ENCODE data around the gene FAM76A. TPM values are rescaled to one million over a fixed set of nuclear protein-coding genes. Genes with fewer than 3 reads are reported as not detected.
"Not testable (repeated sequence)": the region's sequence is repeated elsewhere in the genome, so short reads cannot be mapped to it uniquely, and the experiment has no call there.

Gene FAM76A
- 10 to 100 TPM in 1 of 2 experiments, 1 to 10 TPM in 1; 9.3 to 10.6 TPM for total RNA-seq

GRCh38 chr1:27725374-27726172, at the start of gene FAM76A:
Gene FAM76A (plus strand): TSS chr1:27725961. CDS start chr1:27726081, 120 bp downstream.
- ChIA-PET POLR2A (interaction anchor here (0.5 to 2.2 kb wide), 5 partner anchors 47 to 149 kb away, joined by 3 to 35 read pairs (median 4); partner anchors contain the start of genes IFI6, PPP1R8 and STX12), CTCF (interaction anchor here (0.6 to 1.3 kb wide), 4 partner anchors 47 to 524 kb away, joined by 3 to 8 read pairs (median 4); partner anchors contain the start of genes IFI6 and STX12)

GRCh38 chr1:27676410-27676809, 49.4 kb upstream of the FAM76A start:
- CTCF ChIA-PET, result no interaction called here
- POLR2A ChIA-PET, result no interaction called here

GRCh38 chr1:27678747-27679146, 47.0 kb upstream of the FAM76A start:
- ChIA-PET POLR2A (no interaction called here), CTCF (interaction anchor here (1.0 kb wide), 1 partner anchor 9 kb away, joined by 3 read pairs; no protein-coding TSS in a partner anchor)

- CTCF ChIA-PET, result interaction anchor here (0.7 to 1.4 kb wide), 3 partner anchors 11 to 454 kb away, joined by 3 to 5 read pairs (median 3); no protein-coding TSS in a partner anchor
- POLR2A ChIA-PET, result interaction anchor here (0.7 kb wide), 1 partner anchor 157 kb away, joined by 4 read pairs; no protein-coding TSS in a partner anchor
Measured at GRCh38 chr1:27680225-27680791, 45.5 kb upstream of the FAM76A start.

- CTCF ChIA-PET, POLR2A ChIA-PET: not testable (repeated sequence)
Measured at GRCh38 chr1:27681580-27681979, 44.2 kb upstream of the FAM76A start.

- CTCF ChIA-PET, result no interaction called here
- POLR2A ChIA-PET, result no interaction called here
Measured at GRCh38 chr1:27682351-27682944, 43.3 kb upstream of the FAM76A start.

- POLR2A ChIA-PET, result no interaction called here
- CTCF ChIA-PET, result no interaction called here
Measured at GRCh38 chr1:27684176-27684575, 41.6 kb upstream of the FAM76A start.

DNA sequence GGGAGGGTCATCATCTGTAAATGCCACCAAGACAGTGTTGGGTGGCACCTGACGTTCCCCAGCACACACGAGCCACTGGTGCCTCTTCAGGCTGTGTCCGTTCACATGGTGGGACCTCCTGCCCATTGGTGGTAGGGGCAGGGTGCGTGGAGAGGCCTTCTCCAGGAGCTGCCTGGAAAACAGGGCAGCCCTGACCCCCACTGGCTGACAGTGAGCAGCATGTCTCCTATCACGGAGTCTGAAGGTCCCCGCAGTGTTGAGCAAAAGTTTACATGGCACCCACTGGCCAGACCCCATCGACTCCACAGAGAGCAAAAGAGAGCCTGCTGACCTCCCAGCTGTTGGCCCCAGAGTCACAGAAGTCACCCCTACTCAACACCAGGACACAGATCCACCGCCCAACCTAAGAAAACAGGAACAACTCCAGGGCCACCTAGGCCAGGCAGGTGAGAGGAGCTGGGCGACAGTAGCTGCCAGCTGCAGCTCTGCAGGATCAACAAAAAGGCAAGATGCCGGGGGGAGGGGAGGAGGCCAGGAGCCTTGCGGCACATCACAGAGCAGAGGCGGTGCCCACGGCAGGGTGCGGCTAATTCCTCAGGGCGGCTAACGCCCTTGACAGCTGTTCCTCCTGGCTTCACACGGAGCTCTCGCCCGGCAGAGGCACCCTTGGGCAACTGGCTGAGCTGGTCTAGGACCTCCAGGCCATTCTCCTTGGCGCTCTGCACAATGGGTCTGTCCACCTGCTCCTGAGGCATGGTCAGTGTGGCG, 39.4 kb upstream of the FAM76A start:
- CTCF ChIA-PET, result no interaction called here

DNA sequence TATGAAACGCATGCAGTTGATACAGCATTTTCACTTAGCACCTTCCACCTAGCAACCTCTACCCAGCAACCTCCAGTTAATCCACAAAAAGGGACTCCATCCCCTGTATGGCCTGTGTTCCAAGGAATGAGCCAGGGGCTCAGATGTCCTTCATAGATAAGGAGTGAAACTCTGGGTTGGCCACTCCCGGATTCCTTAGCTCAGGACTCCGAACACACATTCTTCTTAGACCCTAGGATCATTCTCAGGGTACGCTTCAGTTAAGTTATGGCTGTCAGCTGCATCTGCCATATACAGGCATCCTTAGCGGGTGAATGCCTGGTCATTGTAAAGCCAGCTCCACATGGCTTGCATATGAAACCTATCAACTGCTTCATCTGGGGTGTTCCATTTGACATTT, 37.9 kb upstream of the FAM76A start:
- CTCF ChIA-PET, result interaction anchor here (0.6 kb wide), 1 partner anchor 134 kb away, joined by 3 read pairs; no protein-coding TSS in a partner anchor
- POLR2A ChIA-PET, result no interaction called here

More for the DNA sequence above, 39.4 kb upstream of the FAM76A start:
- POLR2A ChIA-PET, result no interaction called here

DNA sequence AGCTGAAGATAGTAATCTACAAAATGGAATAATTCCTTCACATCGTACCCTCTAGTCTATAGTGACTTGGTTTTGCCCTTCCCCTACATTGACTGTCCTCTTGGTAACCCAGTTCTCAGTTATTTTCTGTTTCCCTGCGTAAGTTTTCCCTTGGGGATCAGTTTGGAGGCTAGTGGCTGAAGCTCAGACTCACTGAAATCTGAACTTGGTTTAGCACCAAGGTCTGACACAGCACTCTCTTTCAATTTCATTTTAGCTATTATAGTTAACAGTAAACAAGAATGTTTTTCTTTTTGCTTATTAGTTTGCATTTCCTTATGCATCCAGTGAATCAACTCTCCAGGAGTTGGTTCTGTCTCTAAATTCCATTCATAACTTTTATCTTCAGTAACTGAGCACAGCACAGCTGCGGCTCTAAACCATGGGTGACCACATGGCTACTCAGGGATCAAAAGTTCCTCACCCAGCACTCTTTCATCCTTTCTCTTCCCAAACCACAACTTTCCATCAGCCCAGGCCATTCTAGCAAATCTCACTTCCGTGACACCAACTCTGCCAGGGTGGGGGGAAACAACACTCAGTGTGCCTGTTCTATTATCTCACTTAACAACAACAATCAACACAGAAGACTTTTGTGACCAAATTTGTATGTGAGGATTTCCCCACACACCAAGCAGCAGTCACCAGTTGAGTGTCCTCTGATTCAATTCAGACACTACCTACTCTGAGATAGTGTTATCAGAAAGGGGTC, 36.2 kb upstream of the FAM76A start:
- CTCF ChIA-PET, result no interaction called here

DNA sequence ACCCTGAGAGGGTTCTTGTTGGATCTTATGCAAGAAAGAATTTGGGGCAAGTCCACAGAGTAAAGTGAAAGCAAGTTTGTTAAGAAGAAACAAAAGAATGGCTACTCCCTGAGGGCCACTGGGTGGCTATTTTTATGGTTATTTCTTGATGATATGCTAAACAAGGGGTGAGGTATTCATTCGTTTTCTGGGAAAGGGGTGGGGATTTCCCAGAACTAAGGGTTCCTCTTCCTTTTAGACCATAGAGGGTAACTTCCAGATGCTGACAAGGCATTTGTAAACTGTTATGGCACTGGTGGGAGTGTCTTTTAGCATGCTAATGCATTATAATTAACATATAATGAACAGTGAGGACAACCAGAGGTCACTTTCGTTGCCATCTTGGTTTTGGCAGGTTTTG, 35.6 kb upstream of the FAM76A start:
- ChIA-PET CTCF (no interaction called here), POLR2A (no interaction called here)

More for the DNA sequence above, 36.2 kb upstream of the FAM76A start:
- POLR2A ChIA-PET, result no interaction called here

GRCh38 chr1:27696835-27697234, 28.9 kb upstream of the FAM76A start:
- CTCF ChIA-PET, POLR2A ChIA-PET: not testable (repeated sequence)

- ChIA-PET POLR2A (no interaction called here), CTCF (interaction anchor here (0.6 kb wide), 1 partner anchor 526 kb away, joined by 3 read pairs; no protein-coding TSS in a partner anchor)
Measured at GRCh38 chr1:27704958-27705357, 20.8 kb upstream of the FAM76A start.

GRCh38 chr1:27705545-27705944, 20.2 kb upstream of the FAM76A start:
- POLR2A ChIA-PET, result no interaction called here
- CTCF ChIA-PET, result interaction anchor here (0.6 kb wide), 1 partner anchor 526 kb away, joined by 3 read pairs; no protein-coding TSS in a partner anchor

GRCh38 chr1:27710574-27710973, 15.2 kb upstream of the FAM76A start:
- ChIA-PET CTCF (no interaction called here), POLR2A (no interaction called here)

DNA sequence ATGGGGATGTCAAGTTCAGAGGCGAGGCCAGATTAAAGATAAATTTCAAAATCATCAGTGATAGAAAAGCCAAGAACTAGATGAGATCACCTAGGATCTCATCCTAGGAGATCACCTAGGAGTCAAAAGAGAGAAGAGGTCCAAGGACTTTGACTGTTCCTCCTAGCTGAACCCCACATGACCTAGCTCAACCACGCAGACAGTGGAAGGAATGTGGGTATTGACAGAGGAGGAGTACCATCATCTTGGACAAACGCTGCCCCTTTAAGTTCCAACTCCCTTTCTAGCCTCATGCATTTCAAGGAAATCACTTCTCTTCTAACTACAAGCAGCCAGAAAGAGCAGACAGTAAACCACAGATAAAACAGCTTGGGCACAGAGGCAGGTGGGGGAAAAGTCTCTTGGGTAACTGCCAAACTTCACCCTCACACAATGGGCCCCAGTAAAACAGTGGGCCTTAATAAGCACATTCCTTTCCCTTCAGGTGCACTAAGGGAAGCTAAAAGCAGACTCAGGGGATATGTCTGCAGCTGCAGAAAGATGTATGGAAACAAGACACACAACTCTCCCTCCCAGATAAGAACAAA, 12.5 kb upstream of the FAM76A start:
- ChIA-PET CTCF (no interaction called here), POLR2A (no interaction called here)

DNA sequence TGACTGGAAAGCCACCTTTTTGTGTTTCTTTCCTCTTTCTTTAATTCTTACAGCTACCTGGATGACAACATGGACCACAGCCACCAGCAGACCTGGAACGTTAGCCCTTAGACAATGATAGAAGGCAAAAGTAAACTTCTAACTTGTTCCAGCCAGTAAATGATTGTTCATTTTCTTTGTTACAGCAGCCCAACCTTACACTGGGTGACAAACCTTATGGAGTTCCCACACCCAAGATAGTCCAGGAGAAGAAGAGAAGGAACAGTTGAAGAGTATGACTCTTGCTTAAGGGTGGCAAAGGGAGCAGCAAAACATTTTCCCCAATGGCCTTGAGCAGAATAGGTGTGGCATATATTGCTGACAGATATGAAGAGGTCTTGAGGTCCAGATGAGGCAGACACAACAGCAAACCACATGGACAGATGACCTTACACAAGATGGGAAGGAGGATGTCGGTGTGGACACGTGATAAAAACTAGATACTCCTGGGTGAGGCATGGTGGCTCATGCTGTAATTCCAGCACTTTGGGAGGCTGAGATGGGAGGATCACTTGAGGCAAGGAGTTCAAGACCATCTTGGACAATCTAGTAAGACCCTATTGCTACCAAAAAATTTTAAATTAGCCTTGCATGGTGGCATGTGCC, 11.8 kb upstream of the FAM76A start:
- POLR2A ChIA-PET, result no interaction called here
- CTCF ChIA-PET, result interaction anchor here (0.6 kb wide), 1 partner anchor 78 kb away, joined by 3 read pairs; no protein-coding TSS in a partner anchor

GRCh38 chr1:27716262-27716895, 9.4 kb upstream of the FAM76A start:
- POLR2A ChIA-PET, result no interaction called here
- CTCF ChIA-PET, result no interaction called here
